Measurements from ENCODE around the gene ADAMTSL2. TPM values are rescaled to one million over a fixed set of nuclear protein-coding genes. Genes with fewer than 3 reads are reported as not detected.

The ADAMTSL2 gene
- total RNA-seq, 1 donor from 2014 or later, result 0.54 TPM

- no peaks in the 10 kb centered on the region for H3K36me3 ChIP-seq (ENCODE audit: control insufficient read depth, insufficient read depth, low read length)
- H3K27me3 ChIP-seq (ENCODE audit: control insufficient read depth, insufficient read depth, low read length), result peaks cover 4% of the 10 kb centered on the region
- no peak for TF ChIP-seq CTCF (IDR thresholded peaks at IDR 0.05; ENCODE audit: insufficient read depth, low read length, poor library complexity, severe bottlenecking)
- H3K4me3 ChIP-seq (ENCODE audit: low read depth, low read length), result no peak overlapping the region
- no peak for DNase-seq (ENCODE audit: low read depth)
Measured at GRCh38 chr9:133591985-133592384, 57.5 kb downstream of the ADAMTSL2 start.

DNA sequence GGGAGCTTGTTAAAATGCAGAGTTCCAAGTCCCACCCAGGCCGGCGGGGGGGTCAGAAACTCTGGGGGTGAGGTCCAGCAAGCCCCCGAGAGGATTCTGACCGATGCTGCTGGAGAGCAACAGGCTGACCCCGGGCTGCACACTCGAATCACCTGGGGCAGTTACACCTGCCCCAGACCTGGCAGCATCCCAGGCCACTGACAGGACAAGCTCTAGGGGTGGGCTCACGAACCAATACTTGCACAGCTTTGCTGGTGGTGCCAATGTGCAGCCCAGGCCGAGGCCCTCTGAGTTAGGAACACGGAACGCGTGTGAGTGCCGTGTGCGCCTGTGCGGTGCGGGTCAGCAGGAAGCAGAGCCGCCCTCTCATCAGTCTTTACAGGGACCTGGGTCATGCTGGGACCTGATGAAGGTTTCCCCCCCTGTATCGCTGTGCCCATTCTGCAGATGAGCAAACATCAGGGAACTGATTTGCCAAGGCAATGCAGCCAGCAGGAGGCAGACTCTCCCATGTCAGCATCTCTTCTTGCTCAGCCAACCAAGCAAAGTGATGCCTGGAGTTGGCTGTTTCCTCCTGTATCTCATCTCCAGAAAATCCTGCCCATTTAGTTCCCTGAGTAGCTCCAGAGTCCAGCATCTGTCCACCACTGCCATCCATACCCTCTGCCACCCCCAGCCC is 58.4 kb downstream of the ADAMTSL2 start:
- Histone ChIP-seq H3K36me3 (ENCODE audit: control insufficient read depth, insufficient read depth, low read length) (no peaks in the 10 kb centered on the region), H3K27me3 (ENCODE audit: control insufficient read depth, insufficient read depth, low read length) (no peaks in the 10 kb centered on the region), H3K4me3 (ENCODE audit: low read depth, low read length) (no peak overlapping the region)
- no peak for TF ChIP-seq CTCF (IDR thresholded peaks at IDR 0.05; ENCODE audit: insufficient read depth, low read length, poor library complexity, severe bottlenecking)
- no peak for DNase-seq (ENCODE audit: low read depth)

- Histone ChIP-seq H3K27me3 (ENCODE audit: control insufficient read depth, insufficient read depth, low read length) (no peaks in the 10 kb centered on the region), H3K36me3 (ENCODE audit: control insufficient read depth, insufficient read depth, low read length) (no peaks in the 10 kb centered on the region), H3K4me3 (ENCODE audit: low read depth, low read length) (no peak overlapping the region)
- DNase-seq (ENCODE audit: low read depth), result no peak
- no peak for TF ChIP-seq CTCF (IDR thresholded peaks at IDR 0.05; ENCODE audit: insufficient read depth, low read length, poor library complexity, severe bottlenecking)
Measured at GRCh38 chr9:133593587-133594253, 59.2 kb downstream of the ADAMTSL2 start.

DNA sequence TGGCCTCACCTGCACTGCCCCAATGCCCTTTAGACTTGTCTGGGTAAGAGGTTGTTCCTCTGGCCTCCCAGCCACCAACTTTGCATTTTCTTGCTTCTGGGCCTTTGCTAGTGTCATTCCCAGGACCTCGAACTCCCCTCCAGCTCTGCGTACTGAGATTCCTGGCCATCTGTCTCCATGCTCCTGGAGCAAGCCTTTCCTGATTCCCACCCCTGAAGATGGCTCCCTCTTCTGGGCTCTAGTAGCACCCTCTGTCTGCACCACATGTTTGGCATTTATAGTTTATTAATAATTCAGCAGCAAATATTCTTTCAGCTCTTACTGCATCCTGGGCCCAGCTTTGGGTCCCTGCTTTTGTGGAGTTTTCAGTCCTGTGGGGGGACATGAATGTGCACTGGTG is 59.8 kb downstream of the ADAMTSL2 start:
- no peak for TF ChIP-seq CTCF (IDR thresholded peaks at IDR 0.05; ENCODE audit: insufficient read depth, low read length, poor library complexity, severe bottlenecking)

DNA sequence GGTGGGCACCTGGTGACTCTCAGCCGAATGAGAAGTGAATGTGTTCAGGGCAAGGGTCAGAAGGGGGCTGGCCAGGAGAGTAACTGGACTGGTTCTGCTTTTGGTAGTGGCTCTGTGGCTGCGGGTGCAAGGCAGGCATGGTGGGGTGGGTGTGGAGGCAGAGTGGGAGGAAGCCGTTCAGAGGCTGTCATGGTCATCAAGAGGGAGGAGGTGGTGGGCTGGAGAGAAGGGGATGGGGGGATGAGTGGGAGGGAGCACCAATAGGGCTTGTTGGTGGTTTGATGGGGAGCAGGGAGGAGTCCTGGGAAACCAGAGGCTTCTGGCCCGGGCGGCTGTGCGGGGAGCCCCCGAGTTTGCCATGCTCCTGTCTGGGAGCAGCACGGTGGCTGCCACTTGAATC is 61.4 kb downstream of the ADAMTSL2 start:
- H3K27me3 ChIP-seq (ENCODE audit: control insufficient read depth, insufficient read depth, low read length), result no peaks in the 10 kb centered on the region
- TF ChIP-seq CTCF (IDR thresholded peaks at IDR 0.05; ENCODE audit: insufficient read depth, low read length, poor library complexity, severe bottlenecking), result no peak
- no peak for DNase-seq (ENCODE audit: low read depth)

More for the DNA sequence above, 59.8 kb downstream of the ADAMTSL2 start:
- H3K27me3 ChIP-seq (ENCODE audit: control insufficient read depth, insufficient read depth, low read length), result no peaks in the 10 kb centered on the region
- no peak overlapping the region for H3K4me3 ChIP-seq (ENCODE audit: low read depth, low read length)
- DNase-seq (ENCODE audit: low read depth), result no peak
- no peaks in the 10 kb centered on the region for H3K36me3 ChIP-seq (ENCODE audit: control insufficient read depth, insufficient read depth, low read length)

More for the DNA sequence above, 61.4 kb downstream of the ADAMTSL2 start:
- no peak overlapping the region for H3K4me3 ChIP-seq (ENCODE audit: low read depth, low read length)
- no peaks in the 10 kb centered on the region for H3K36me3 ChIP-seq (ENCODE audit: control insufficient read depth, insufficient read depth, low read length)

All from kidney epithelial cell (primary cell).